ENCODE data around the gene MVP. TPM values are rescaled to one million over a fixed set of nuclear protein-coding genes. Genes with fewer than 3 reads are reported as not detected.

Gene MVP
- total RNA-seq, 1 donor from 2014 or later, result 2.4 TPM

- TF ChIP-seq CTCF (IDR thresholded peaks at IDR 0.05), result no peak
- Histone ChIP-seq H3K36me3 (no peaks in the 10 kb centered on the region), H3K9ac (no peak overlapping the region), H3F3A (ENCODE audit: low read depth) (no peaks in the 10 kb centered on the region), H3K4me1 (no peaks in the 10 kb centered on the region), H3K4me3 (no peak overlapping the region), H3K27ac (no peak overlapping the region), H3K4me2 (no peak overlapping the region), H3K27me3 (no peaks in the 10 kb centered on the region), H2AFZ (replicated peaks) (no peak overlapping the region), H3K79me2 (ENCODE audit: low read depth) (no peaks in the 10 kb centered on the region), H3K9me3 (ENCODE audit: low read depth) (no peaks in the 10 kb centered on the region), H4K20me1 (ENCODE audit: low read depth) (no peaks in the 10 kb centered on the region)
- peaks cover 13% of the 10 kb centered on the region for H3K4me1 Mint-ChIP-seq
- H3K27ac Mint-ChIP-seq, result peak overlapping the region; percentile 85
- no peak for DNase-seq (ENCODE audit: low spot score)
- no peak overlapping the region for H3K4me3 Mint-ChIP-seq
- no peaks in the 10 kb centered on the region for H3K9me3 Mint-ChIP-seq
- no peaks in the 10 kb centered on the region for H3K36me3 Mint-ChIP-seq
- peaks cover 6% of the 10 kb centered on the region for H3K27me3 Mint-ChIP-seq (ENCODE audit: insufficient read depth, low read depth)
Observed at GRCh38 chr16:29845656-29846055, 25.4 kb downstream of the MVP start.

GRCh38 chr16:29848420-29849297 lies 28.4 kb downstream of the MVP start:
- no peak overlapping the region for H3K9ac ChIP-seq
- TF ChIP-seq EZH2 (IDR thresholded peaks at IDR 0.05) (no peak), CTCF (IDR thresholded peaks at IDR 0.05) (peak; percentile 85), EZH2phosphoT487 (IDR thresholded peaks at IDR 0.05) (no peak)
- H3K27ac ChIP-seq, result no peak overlapping the region
- peak; percentile 76 for DNase-seq (ENCODE audit: low spot score)
- H3K36me3 Mint-ChIP-seq, result no peaks in the 10 kb centered on the region
- no peaks in the 10 kb centered on the region for H3K4me1 ChIP-seq
- H4K20me1 ChIP-seq (ENCODE audit: low read depth), result no peaks in the 10 kb centered on the region
- H3K9me3 Mint-ChIP-seq, result no peaks in the 10 kb centered on the region
- no peaks in the 10 kb centered on the region for H3K79me2 ChIP-seq (ENCODE audit: low read depth)
- H3K9me3 ChIP-seq (ENCODE audit: low read depth), result no peaks in the 10 kb centered on the region
- H3F3A ChIP-seq (ENCODE audit: low read depth), result no peaks in the 10 kb centered on the region
- H3K27ac Mint-ChIP-seq, result peak overlapping the region; percentile 83
- H3K4me3 ChIP-seq, result no peak overlapping the region
- peak overlapping the region; percentile 30 for H3K4me3 Mint-ChIP-seq
- H3K27me3 ChIP-seq, result no peaks in the 10 kb centered on the region
- H3K27me3 Mint-ChIP-seq (ENCODE audit: insufficient read depth, low read depth), result peaks cover 9% of the 10 kb centered on the region
- no peak overlapping the region for H3K4me2 ChIP-seq
- H3K4me1 Mint-ChIP-seq, result peaks cover 15% of the 10 kb centered on the region
- H3K36me3 ChIP-seq, result no peaks in the 10 kb centered on the region
- no peak overlapping the region for H2AFZ ChIP-seq (replicated peaks)

- no peak overlapping the region for H3K9ac ChIP-seq
- H4K20me1 ChIP-seq (ENCODE audit: low read depth), result no peaks in the 10 kb centered on the region
- Mint-ChIP-seq H3K27me3 (ENCODE audit: insufficient read depth, low read depth) (peaks cover 9% of the 10 kb centered on the region), H3K4me3 (peak overlapping the region; percentile 8), H3K4me1 (peaks cover 15% of the 10 kb centered on the region), H3K36me3 (no peaks in the 10 kb centered on the region), H3K27ac (peak overlapping the region; percentile 83), H3K9me3 (no peaks in the 10 kb centered on the region)
- no peaks in the 10 kb centered on the region for H3K9me3 ChIP-seq (ENCODE audit: low read depth)
- peak; percentile 45 for DNase-seq (ENCODE audit: low spot score)
- no peak overlapping the region for H3K27ac ChIP-seq
- H3K36me3 ChIP-seq, result no peaks in the 10 kb centered on the region
- no peaks in the 10 kb centered on the region for H3F3A ChIP-seq (ENCODE audit: low read depth)
- H3K79me2 ChIP-seq (ENCODE audit: low read depth), result no peaks in the 10 kb centered on the region
- no peaks in the 10 kb centered on the region for H3K27me3 ChIP-seq
- no peak overlapping the region for H3K4me3 ChIP-seq
- H2AFZ ChIP-seq (replicated peaks), result peak overlapping the region; percentile 50
- no peaks in the 10 kb centered on the region for H3K4me1 ChIP-seq
- no peak for TF ChIP-seq EZH2phosphoT487 (IDR thresholded peaks at IDR 0.05)
- no peak for TF ChIP-seq CTCF (IDR thresholded peaks at IDR 0.05)
- TF ChIP-seq EZH2 (IDR thresholded peaks at IDR 0.05), result no peak
- no peak overlapping the region for H3K4me2 ChIP-seq
Observed at GRCh38 chr16:29849505-29849904, 29.2 kb downstream of the MVP start.
